ENCODE results near the gene NPAS3.

- TF ChIP-seq, protein P1, sequence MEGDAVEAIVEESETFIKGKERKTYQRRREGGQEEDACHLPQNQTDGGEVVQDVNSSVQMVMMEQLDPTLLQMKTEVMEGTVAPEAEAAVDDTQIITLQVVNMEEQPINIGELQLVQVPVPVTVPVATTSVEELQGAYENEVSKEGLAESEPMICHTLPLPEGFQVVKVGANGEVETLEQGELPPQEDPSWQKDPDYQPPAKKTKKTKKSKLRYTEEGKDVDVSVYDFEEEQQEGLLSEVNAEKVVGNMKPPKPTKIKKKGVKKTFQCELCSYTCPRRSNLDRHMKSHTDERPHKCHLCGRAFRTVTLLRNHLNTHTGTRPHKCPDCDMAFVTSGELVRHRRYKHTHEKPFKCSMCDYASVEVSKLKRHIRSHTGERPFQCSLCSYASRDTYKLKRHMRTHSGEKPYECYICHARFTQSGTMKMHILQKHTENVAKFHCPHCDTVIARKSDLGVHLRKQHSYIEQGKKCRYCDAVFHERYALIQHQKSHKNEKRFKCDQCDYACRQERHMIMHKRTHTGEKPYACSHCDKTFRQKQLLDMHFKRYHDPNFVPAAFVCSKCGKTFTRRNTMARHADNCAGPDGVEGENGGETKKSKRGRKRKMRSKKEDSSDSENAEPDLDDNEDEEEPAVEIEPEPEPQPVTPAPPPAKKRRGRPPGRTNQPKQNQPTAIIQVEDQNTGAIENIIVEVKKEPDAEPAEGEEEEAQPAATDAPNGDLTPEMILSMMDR (IDR thresholded peaks at IDR 0.05): no peak
- TF ChIP-seq ZFX (IDR thresholded peaks at IDR 0.05; ENCODE audit: borderline replicate concordance): no peak
Observed at GRCh38 chr14:33332497-33332896, 393.8 kb downstream of the NPAS3 start.

Measured in 22Rv1 (cell line).